HCT116 (cell line): ENCODE measurements around the gene CAMK1D. TPM values are rescaled to one million over a fixed set of nuclear protein-coding genes. Genes with fewer than 3 reads are reported as not detected.

Source experiments
- ATAC-seq: fragments of 200-7000 bp; cut with Tn5 transposase; 2 replicates; pipeline ENCODE4 v1.9.1; 2020; ENCODE audit warnings: mild to moderate bottlenecking, moderate library complexity
- BruUV-seq: library from RNA; stranded (reverse); fragments of 400-500 nt; replicated peaks from 2 replicates; lab custom pipeline; 2021; lab: Mats Ljungman, UMichigan
- CTCF ChIA-PET: fragments of 300-600 bp; sonication (Branson Sonifier 250); formaldehyde crosslinking; loops from one replicate; lab custom pipeline; 2021; ENCODE audit warnings: antibody characterized with exemption; lab: Charles Lee
- POLR2A ChIA-PET: fragments of 300-600, 350-600 bp; sonication (Branson Sonifier 250); formaldehyde crosslinking; loops from one replicate; lab custom pipeline; 2021; ENCODE audit warnings: antibody characterized with exemption; lab: Charles Lee
- RAD21 ChIA-PET, 2 experiments: fragments of 300-600 bp; sonication (Branson Sonifier 250); formaldehyde crosslinking; loops; one replicate each; lab custom pipeline; 2023; ENCODE audit warnings: low total read pairs in 2 of 2; ENCODE audit not compliant: uncharacterized antibody in 2 of 2, unreplicated experiment in 2 of 2, low non-redundant PET in 1 of 2; lab: Charles Lee
- DNase-seq: peaks from one replicate; pipeline ENCODE4 v3.0.0-alpha.2; 2010; ENCODE audit warnings: low read depth, low spot score
- H2AFZ ChIP-seq: fragments of 200-600 bp; shearing (Covaris generic), sonication (generic); 2 replicates; pipeline ENCODE4 v1.6.1; 2017; ENCODE audit warnings: low read depth, mixed run types, mixed read lengths, antibody characterized with exemption, low read length; ENCODE audit not compliant: poor library complexity, severe bottlenecking
- H3K27ac ChIP-seq: 2 replicates; pipeline ENCODE4 v1.5.1; 2012; ENCODE audit warnings: low read depth, low read length
- H3K27me3 ChIP-seq: fragments of 200-600 bp; sonication (generic); 2 replicates; pipeline ENCODE4 v1.6.1; 2016; ENCODE audit warnings: mixed run types, low read length, mixed read lengths; ENCODE audit not compliant: insufficient read depth
- H3K36me3 ChIP-seq, 2 experiments: fragments of 200-500 bp in 1 of 2; fragments of 200-600 bp in 1 of 2; sonication (Bioruptor generic) in 1 of 2; sonication (generic) in 1 of 2; 2 replicates each; pipeline versions ENCODE4 v1.5.1 to v1.6.1; 2014 to 2016; ENCODE audit warnings: low read length in 2 of 2, inconsistent platforms in 1 of 2, mixed read lengths in 1 of 2, mixed run types in 1 of 2; ENCODE audit not compliant: insufficient read depth in 2 of 2, control insufficient read depth in 1 of 2
- H3K4me1 ChIP-seq, 2 experiments: fragments of 200-600 bp in 1 of 2; sonication (generic) in 1 of 2; 2 replicates each; pipeline versions ENCODE4 v1.5.1 to v1.6.1; 2012 to 2017; ENCODE audit warnings: low read length in 2 of 2, inconsistent platforms in 1 of 2, mild to moderate bottlenecking in 1 of 2, mixed read lengths in 1 of 2, mixed run types in 1 of 2, moderate library complexity in 1 of 2; ENCODE audit not compliant: insufficient read depth in 2 of 2, control insufficient read depth in 1 of 2
- H3K4me2 ChIP-seq: fragments of 200-600 bp; sonication (generic); 2 replicates; pipeline ENCODE4 v1.6.1; 2017; ENCODE audit warnings: mixed run types, low read length, mixed read lengths
- H3K4me3 ChIP-seq, 2 experiments: fragments of 200-600 bp in 1 of 2; sonication (generic) in 1 of 2; replicated peaks in 1 of 2; 2 replicates each; pipeline ENCODE4 v1.5.1; 2011 to 2016; ENCODE audit warnings: low read length in 2 of 2, control low read depth in 1 of 2, low read depth in 1 of 2, mild to moderate bottlenecking in 1 of 2, mixed read lengths in 1 of 2, mixed run types in 1 of 2
- H3K79me2 ChIP-seq: fragments of 200-600 bp; sonication (generic); 2 replicates; pipeline ENCODE4 v1.6.1; 2017; ENCODE audit warnings: mild to moderate bottlenecking, mixed run types, low read length, moderate library complexity, mixed read lengths; ENCODE audit not compliant: insufficient read depth
- H3K9ac ChIP-seq: fragments of 200-600 bp; sonication (generic); 2 replicates; pipeline ENCODE4 v1.6.1; 2016; ENCODE audit warnings: low read length, mixed read lengths
- H3K9me2 ChIP-seq: fragments of 200-600 bp; sonication (generic), shearing (Covaris generic); 2 replicates; pipeline ENCODE4 v1.6.1; 2017; ENCODE audit warnings: mixed run types, mild to moderate bottlenecking, moderate library complexity; ENCODE audit not compliant: insufficient read depth
- H3K9me3 ChIP-seq, 2 experiments: fragments of 200-500 bp in 1 of 2; fragments of 200-600 bp in 1 of 2; sonication (Bioruptor generic) in 1 of 2; sonication (generic) in 1 of 2; 2 replicates each; pipeline ENCODE4 v1.6.1; 2014 to 2017; ENCODE audit warnings: low read length in 2 of 2, mixed read lengths in 2 of 2, inconsistent platforms in 1 of 2, low read depth in 1 of 2, mild to moderate bottlenecking in 1 of 2, mixed run types in 1 of 2, moderate library complexity in 1 of 2; ENCODE audit not compliant: control insufficient read depth in 1 of 2, insufficient read depth in 1 of 2
- H4K20me1 ChIP-seq: fragments of 200-600 bp; sonication (generic), shearing (Covaris generic); 2 replicates; pipeline ENCODE4 v1.6.1; 2017; ENCODE audit warnings: mixed run types, mild to moderate bottlenecking, moderate library complexity; ENCODE audit not compliant: insufficient read depth
- EGR1 ChIP-seq: IDR thresholded peaks from 2 replicates; pipeline ENCODE4 v1.6.1; 2012; ENCODE audit warnings: low read depth
- ELF1 ChIP-seq: IDR thresholded peaks from 2 replicates; pipeline ENCODE4 v1.6.1; 2012; ENCODE audit warnings: low read depth, borderline replicate concordance
- EZH2phosphoT487 ChIP-seq: fragments of 200-600 bp; IDR thresholded peaks from 2 replicates; pipeline ENCODE4 v1.6.1; 2018; ENCODE audit warnings: antibody characterized with exemption, borderline replicate concordance
- FOSL1 ChIP-seq: IDR thresholded peaks from 2 replicates; pipeline ENCODE4 v1.6.1; 2012; ENCODE audit warnings: low read depth
- RAD21 ChIP-seq: IDR thresholded peaks from 2 replicates; pipeline ENCODE4 v1.6.1; 2012; ENCODE audit warnings: low read depth, mild to moderate bottlenecking
- SP1 ChIP-seq: IDR thresholded peaks from 2 replicates; pipeline ENCODE4 v1.6.1; 2012; ENCODE audit warnings: low read depth
- TCF7L2 ChIP-seq: IDR thresholded peaks from 2 replicates; pipeline ENCODE4 v1.7.0; 2011; ENCODE audit warnings: borderline replicate concordance, inconsistent platforms; ENCODE audit not compliant: insufficient read depth, insufficient read length; ENCODE audit errors: extremely low read depth
- YY1 ChIP-seq: IDR thresholded peaks from 2 replicates; pipeline ENCODE4 v1.6.1; 2011; ENCODE audit warnings: low read length, low read depth, moderate library complexity, mild to moderate bottlenecking; ENCODE audit not compliant: insufficient replicate concordance; ENCODE audit errors: extremely low read depth
- ZFX ChIP-seq: fragments of 450-650 bp; IDR thresholded peaks from 2 replicates; pipeline ENCODE4 v1.6.1; 2017
- intact Hi-C: fragments of 100-400 bp; cut with micrococcal nuclease; formaldehyde crosslinking; loops from 2 replicates; pipeline ENCODE4 v1.10.0; 2022
- total RNA-seq: library from RNA; stranded (reverse); gene quantifications from one replicate; pipeline ENCODE4 v1.2.1, GENCODE V29; 2021; ENCODE audit not compliant: unreplicated experiment
- TF ChIP-seq, protein P1 (sequence below): IDR thresholded peaks from 2 replicates; pipeline ENCODE4 v1.6.1; 2012; ENCODE audit warnings: low read depth
- TF ChIP-seq, protein P2 (sequence below): IDR thresholded peaks from 2 replicates; pipeline ENCODE4 v1.6.1; 2012

CAMK1D gene
- total RNA-seq, 1 experiment from 2014 or later = 9.6 TPM

DNA sequence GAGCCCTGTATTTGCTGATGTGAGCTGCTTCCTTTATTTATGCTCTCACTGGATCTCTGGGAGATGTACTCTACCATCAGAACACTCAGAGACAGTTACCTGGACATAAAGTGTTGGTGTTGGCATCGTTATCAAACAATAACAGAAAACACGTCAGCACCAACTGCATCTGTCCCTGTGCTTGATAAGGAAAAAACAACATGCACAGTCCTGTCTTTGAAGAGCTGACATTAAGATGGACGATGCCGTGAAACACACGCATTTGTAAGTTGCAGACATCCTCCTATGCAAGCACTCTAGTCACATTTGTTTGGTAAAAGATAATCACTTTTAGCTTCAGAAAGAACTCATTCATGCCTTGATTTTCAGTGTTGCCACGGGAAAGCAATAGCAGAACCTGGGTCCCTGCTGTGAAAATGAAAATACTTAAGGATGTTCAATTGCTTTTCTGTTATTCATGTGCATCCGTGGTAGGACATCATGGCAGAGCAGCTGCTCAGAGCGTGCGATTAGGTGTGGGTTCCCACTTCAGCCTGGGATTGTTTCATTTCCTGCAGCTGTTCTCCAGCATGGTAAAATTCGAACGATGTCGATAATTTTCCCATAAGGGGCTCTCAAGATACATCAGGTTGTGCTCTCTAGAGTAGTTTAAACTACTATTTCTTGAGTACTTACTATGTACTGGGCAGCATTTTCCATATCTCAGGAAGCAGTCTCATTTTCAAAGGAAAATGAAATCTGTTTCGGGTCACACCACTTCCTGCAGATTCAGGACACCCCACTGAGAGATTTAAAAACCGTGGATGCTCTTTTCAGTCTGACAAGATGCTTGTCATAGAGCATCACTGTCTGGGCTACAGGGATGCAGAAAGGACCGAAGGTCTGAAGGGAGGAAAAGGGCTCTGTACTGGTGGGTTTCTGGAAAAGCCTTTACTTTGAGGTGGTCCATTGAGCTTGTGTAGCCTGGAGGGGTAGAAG, 248.7 kb downstream of the CAMK1D start:
- Histone ChIP-seq H3K9me3 (no peaks in the 10 kb centered on the region), H3K9me2 (no peaks in the 10 kb centered on the region), H3K79me2 (no peaks in the 10 kb centered on the region), H3K36me3 (no peaks in the 10 kb centered on the region), H3K27me3 (no peaks in the 10 kb centered on the region), H3K4me1 (peaks cover 0 to 6% of the 10 kb centered on the region in 2 experiments; a peak in 2 of 4 replicates), H4K20me1 (no peaks in the 10 kb centered on the region), H3K4me2 (no peak overlapping the region), H3K27ac (no peak overlapping the region), H3K9ac (no peak overlapping the region), H3K4me3 (no peak overlapping the region), H2AFZ (no peak overlapping the region)
- DNase-seq (no peak), ATAC-seq (no peak)
- CTCF ChIA-PET = no interaction called here
- POLR2A ChIA-PET = no interaction called here
- intact Hi-C loops = no loop called here
- no TSS peak for BruUV-seq
- TF ChIP-seq EZH2phosphoT487 = no peak
- TF ChIP-seq FOSL1 = no peak
- TF ChIP-seq, protein P1, sequence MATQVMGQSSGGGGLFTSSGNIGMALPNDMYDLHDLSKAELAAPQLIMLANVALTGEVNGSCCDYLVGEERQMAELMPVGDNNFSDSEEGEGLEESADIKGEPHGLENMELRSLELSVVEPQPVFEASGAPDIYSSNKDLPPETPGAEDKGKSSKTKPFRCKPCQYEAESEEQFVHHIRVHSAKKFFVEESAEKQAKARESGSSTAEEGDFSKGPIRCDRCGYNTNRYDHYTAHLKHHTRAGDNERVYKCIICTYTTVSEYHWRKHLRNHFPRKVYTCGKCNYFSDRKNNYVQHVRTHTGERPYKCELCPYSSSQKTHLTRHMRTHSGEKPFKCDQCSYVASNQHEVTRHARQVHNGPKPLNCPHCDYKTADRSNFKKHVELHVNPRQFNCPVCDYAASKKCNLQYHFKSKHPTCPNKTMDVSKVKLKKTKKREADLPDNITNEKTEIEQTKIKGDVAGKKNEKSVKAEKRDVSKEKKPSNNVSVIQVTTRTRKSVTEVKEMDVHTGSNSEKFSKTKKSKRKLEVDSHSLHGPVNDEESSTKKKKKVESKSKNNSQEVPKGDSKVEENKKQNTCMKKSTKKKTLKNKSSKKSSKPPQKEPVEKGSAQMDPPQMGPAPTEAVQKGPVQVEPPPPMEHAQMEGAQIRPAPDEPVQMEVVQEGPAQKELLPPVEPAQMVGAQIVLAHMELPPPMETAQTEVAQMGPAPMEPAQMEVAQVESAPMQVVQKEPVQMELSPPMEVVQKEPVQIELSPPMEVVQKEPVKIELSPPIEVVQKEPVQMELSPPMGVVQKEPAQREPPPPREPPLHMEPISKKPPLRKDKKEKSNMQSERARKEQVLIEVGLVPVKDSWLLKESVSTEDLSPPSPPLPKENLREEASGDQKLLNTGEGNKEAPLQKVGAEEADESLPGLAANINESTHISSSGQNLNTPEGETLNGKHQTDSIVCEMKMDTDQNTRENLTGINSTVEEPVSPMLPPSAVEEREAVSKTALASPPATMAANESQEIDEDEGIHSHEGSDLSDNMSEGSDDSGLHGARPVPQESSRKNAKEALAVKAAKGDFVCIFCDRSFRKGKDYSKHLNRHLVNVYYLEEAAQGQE = no peak
- no peak for TF ChIP-seq SP1
- no peak for TF ChIP-seq EGR1
- TF ChIP-seq RAD21 = no peak
- no peak for TF ChIP-seq ELF1
- no peak for TF ChIP-seq YY1
- TF ChIP-seq, protein P2, sequence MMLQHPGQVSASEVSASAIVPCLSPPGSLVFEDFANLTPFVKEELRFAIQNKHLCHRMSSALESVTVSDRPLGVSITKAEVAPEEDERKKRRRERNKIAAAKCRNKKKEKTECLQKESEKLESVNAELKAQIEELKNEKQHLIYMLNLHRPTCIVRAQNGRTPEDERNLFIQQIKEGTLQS = no peak
- no peak for TF ChIP-seq TCF7L2
- no peak for TF ChIP-seq ZFX
- RAD21 ChIA-PET = no interaction called here
